ENCODE results near the gene ZCCHC17. TPM values are rescaled to one million over a fixed set of nuclear protein-coding genes. Genes with fewer than 3 reads are reported as not detected.

Gene ZCCHC17
- total and polyA plus RNA-seq, 2 donors (not counting 3 experiments of a cell fraction or from before 2014, with no cell fraction given): 32.0 to 41.4 TPM

DNA sequence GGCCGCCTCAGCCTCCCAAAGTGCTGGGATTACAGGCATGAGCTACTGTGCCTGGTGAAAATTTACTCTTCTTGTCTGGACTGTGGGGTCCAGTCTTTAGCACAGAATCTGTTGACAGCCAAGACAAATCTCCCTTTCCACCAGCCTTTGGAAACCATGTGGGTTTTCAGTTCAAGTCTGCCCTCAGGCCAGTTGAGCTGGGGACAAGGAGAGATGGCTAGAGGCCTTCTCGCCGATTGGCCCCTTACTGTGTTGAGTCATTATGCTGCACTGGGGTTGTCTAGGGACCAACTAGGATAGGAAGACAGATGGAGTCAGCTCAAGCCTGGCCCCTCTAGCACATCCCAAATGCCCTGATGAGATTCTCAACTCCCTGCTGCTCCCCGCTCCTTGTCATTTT lies 48.6 kb upstream of the ZCCHC17 start:
- H2AFZ ChIP-seq (ENCODE audit: low read depth, low read length): no peak overlapping the region
- no peak overlapping the region for H3K9ac ChIP-seq (replicated peaks; ENCODE audit: extremely low read depth, insufficient read depth, low read length)
- H3K9me3 ChIP-seq (replicated peaks; ENCODE audit: control insufficient read depth, insufficient read depth, low read length): no peaks in the 10 kb centered on the region
- H3K4me1 ChIP-seq (ENCODE audit: control insufficient read depth, extremely low read depth, insufficient read depth, low read length): no peaks in the 10 kb centered on the region
- POLR2A ChIA-PET: no interaction called here
- intact Hi-C loops (cut with micrococcal nuclease): no loop called here
- CTCF ChIA-PET: interaction anchor here (0.9 kb wide), 1 partner anchor 16 kb away, joined by 3 read pairs; no protein-coding TSS in a partner anchor
- H3K4me3 ChIP-seq (replicated peaks in 1 of 3; ENCODE audit: insufficient read depth in 1 of 3, low read depth in 1 of 3, low read length in 3 of 3): no peak overlapping the region
- no peak for DNase-seq (ENCODE audit: low read depth, low spot score)
- no peaks in the 10 kb centered on the region for H4K20me1 ChIP-seq (replicated peaks; ENCODE audit: control insufficient read depth, extremely low read depth, insufficient read depth, low read length)
- TF ChIP-seq POLR2AphosphoS5 (IDR thresholded peaks at IDR 0.05; ENCODE audit: insufficient read depth, low read depth, low read length): no peak
- TF ChIP-seq MYC (IDR thresholded peaks at IDR 0.05; ENCODE audit: low read depth, low read length): no peak
- TF ChIP-seq JUN (IDR thresholded peaks at IDR 0.05; ENCODE audit: borderline replicate concordance, insufficient read depth, insufficient read length, low read depth): no peak
- TF ChIP-seq EZH2 (IDR thresholded peaks at IDR 0.05; ENCODE audit: borderline replicate concordance, low read depth, low read length, severe bottlenecking): no peak
- TF ChIP-seq, protein P1, sequence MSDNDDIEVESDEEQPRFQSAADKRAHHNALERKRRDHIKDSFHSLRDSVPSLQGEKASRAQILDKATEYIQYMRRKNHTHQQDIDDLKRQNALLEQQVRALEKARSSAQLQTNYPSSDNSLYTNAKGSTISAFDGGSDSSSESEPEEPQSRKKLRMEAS (IDR thresholded peaks at IDR 0.05; ENCODE audit: insufficient read depth, insufficient read length): no peak
- TF ChIP-seq POLR2A (IDR thresholded peaks at IDR 0.05; ENCODE audit: low read depth, low read length): no peak
- TF ChIP-seq, protein P2, sequence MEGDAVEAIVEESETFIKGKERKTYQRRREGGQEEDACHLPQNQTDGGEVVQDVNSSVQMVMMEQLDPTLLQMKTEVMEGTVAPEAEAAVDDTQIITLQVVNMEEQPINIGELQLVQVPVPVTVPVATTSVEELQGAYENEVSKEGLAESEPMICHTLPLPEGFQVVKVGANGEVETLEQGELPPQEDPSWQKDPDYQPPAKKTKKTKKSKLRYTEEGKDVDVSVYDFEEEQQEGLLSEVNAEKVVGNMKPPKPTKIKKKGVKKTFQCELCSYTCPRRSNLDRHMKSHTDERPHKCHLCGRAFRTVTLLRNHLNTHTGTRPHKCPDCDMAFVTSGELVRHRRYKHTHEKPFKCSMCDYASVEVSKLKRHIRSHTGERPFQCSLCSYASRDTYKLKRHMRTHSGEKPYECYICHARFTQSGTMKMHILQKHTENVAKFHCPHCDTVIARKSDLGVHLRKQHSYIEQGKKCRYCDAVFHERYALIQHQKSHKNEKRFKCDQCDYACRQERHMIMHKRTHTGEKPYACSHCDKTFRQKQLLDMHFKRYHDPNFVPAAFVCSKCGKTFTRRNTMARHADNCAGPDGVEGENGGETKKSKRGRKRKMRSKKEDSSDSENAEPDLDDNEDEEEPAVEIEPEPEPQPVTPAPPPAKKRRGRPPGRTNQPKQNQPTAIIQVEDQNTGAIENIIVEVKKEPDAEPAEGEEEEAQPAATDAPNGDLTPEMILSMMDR (IDR thresholded peaks at IDR 0.05; ENCODE audit: extremely low read depth in 1 of 2, insufficient read depth in 1 of 2, low read depth in 1 of 2, low read length in 2 of 2): no peak
- TF ChIP-seq FOS (IDR thresholded peaks at IDR 0.05; ENCODE audit: borderline replicate concordance, insufficient read depth, low read length): no peak
- no peak for TF ChIP-seq GATA2 (IDR thresholded peaks at IDR 0.05; ENCODE audit: insufficient read depth, insufficient read length, low read depth, low read length)
- no peaks in the 10 kb centered on the region for H3K9me1 ChIP-seq (replicated peaks; ENCODE audit: control insufficient read depth, extremely low read depth, insufficient read depth, low read length)
- H3K79me2 ChIP-seq (ENCODE audit: control insufficient read depth, insufficient read depth, low read length): no peaks in the 10 kb centered on the region
- no TSS peak for BruUV-seq (replicated peaks)
- no peak for FAIRE-seq
- H3K27ac ChIP-seq (ENCODE audit: insufficient read depth, low read depth, low read length): no peak overlapping the region
- dilution Hi-C loops (cut with MboI; ENCODE audit: extremely low pct_ligation_motif_present, low sequenced_read_pairs): no loop called here
- H3K4me2 ChIP-seq (ENCODE audit: insufficient read depth, low read length): no peak overlapping the region
- no peaks in the 10 kb centered on the region for H3K36me3 ChIP-seq (ENCODE audit: control insufficient read depth in 2 of 2, extremely low read depth in 1 of 2, insufficient read depth in 2 of 2, low read length in 2 of 2)
- H3K27me3 ChIP-seq (ENCODE audit: control insufficient read depth in 2 of 2, insufficient read depth in 2 of 2, low read length in 2 of 2): peaks cover 0 to 3% of the 10 kb centered on the region in 2 experiments

Data from endothelial cell of umbilical vein (primary cell).